ENCODE results near the gene SLC4A5.

The SLC4A5 gene

DNA sequence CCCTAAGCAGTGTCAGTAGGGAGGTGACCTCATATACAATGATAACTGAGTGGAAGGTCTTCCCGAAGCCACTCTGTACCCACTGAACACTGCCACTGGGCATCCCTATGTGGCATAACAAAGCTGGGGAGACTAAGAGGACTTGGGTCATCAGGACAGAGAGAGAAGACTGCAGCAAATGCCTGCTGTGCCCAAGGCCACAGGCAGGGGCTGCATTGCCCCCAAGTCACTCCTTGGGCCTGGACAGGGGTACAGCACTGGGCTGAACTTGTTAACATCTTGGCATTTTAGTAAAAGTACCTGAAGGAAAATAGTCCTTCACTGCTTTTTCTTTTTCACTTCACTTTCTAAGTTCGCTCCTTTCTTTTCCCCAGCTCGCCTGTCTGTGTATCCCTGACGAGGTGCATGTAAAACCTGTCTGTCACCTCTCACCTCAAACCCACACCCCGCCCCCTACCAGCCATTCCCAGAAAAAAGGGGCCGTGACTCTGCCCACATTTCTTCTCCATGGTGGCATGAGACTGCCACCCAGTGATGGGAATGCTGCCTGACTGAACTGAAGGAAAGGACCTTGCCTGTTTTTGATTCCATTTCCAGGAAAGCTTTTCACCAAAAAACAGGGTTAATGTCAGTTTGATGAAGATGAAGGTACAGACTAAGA lies 81.9 kb downstream of the SLC4A5 start:
- Histone ChIP-seq H3K4me2 (ENCODE audit: low read length) (no peak overlapping the region), H3K9me3 (ENCODE audit: control insufficient read depth, insufficient read depth, low read length) (no peaks in the 10 kb centered on the region)

DNA sequence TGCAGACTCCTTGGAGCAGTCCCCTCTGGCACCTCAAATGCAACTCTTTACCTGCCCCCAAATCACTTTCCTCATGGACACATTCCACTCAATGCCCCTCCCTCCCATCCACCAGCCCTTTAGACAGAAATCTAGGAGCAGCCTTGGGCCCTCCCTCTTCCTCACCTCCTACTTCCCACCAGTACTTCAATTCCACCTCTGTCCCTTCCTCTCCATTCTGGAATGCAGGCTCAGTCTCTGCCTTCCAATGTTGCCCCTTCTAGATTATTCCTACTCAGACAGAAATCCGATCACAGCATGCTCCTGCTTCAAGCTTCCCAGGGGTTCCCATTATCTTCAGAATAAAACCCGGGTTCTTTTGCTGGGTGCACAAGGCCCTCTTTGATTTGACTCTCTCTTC lies 82.7 kb downstream of the SLC4A5 start:
- H3F3A ChIP-seq (ENCODE audit: control insufficient read depth, insufficient read depth), result no peaks in the 10 kb centered on the region
- H3K79me2 ChIP-seq (ENCODE audit: control insufficient read depth, low read length), result no peaks in the 10 kb centered on the region
- H4K20me1 ChIP-seq (ENCODE audit: control insufficient read depth, insufficient read depth, low read depth, low read length), result no peaks in the 10 kb centered on the region
- no peaks in the 10 kb centered on the region for H3K9me3 ChIP-seq (ENCODE audit: control insufficient read depth, insufficient read depth, low read length)
- H3K27ac ChIP-seq (ENCODE audit: low read depth, low read length), result no peak overlapping the region
- H3K4me1 ChIP-seq (ENCODE audit: control insufficient read depth, low read length), result no peaks in the 10 kb centered on the region
- H3K36me3 ChIP-seq (ENCODE audit: control insufficient read depth, low read length), result no peaks in the 10 kb centered on the region
- 0 out of 2 replicates have a peak, but pooled peaks cover 5% of the 10 kb centered on the region for H3K27me3 ChIP-seq (ENCODE audit: control insufficient read depth, low read length)
- H3K9me2 ChIP-seq (replicated peaks; ENCODE audit: control insufficient read depth, low read length), result no peaks in the 10 kb centered on the region
- H3K4me2 ChIP-seq (ENCODE audit: low read length), result no peak overlapping the region
- TF ChIP-seq, protein P1, sequence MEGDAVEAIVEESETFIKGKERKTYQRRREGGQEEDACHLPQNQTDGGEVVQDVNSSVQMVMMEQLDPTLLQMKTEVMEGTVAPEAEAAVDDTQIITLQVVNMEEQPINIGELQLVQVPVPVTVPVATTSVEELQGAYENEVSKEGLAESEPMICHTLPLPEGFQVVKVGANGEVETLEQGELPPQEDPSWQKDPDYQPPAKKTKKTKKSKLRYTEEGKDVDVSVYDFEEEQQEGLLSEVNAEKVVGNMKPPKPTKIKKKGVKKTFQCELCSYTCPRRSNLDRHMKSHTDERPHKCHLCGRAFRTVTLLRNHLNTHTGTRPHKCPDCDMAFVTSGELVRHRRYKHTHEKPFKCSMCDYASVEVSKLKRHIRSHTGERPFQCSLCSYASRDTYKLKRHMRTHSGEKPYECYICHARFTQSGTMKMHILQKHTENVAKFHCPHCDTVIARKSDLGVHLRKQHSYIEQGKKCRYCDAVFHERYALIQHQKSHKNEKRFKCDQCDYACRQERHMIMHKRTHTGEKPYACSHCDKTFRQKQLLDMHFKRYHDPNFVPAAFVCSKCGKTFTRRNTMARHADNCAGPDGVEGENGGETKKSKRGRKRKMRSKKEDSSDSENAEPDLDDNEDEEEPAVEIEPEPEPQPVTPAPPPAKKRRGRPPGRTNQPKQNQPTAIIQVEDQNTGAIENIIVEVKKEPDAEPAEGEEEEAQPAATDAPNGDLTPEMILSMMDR (IDR thresholded peaks at IDR 0.05; ENCODE audit: low read depth, low read length, poor library complexity, severe bottlenecking), result no peak
- TF ChIP-seq EZH2phosphoT487 (IDR thresholded peaks at IDR 0.05; ENCODE audit: borderline replicate concordance, low read length), result no peak
- no peak overlapping the region for H3K4me3 ChIP-seq (ENCODE audit: low read length)

More for the DNA sequence above, 81.9 kb downstream of the SLC4A5 start:
- no peaks in the 10 kb centered on the region for H3K9me2 ChIP-seq (replicated peaks; ENCODE audit: control insufficient read depth, low read length)
- no peak overlapping the region for H3K4me3 ChIP-seq (ENCODE audit: low read length)
- H3K36me3 ChIP-seq (ENCODE audit: control insufficient read depth, low read length), result no peaks in the 10 kb centered on the region
- H4K20me1 ChIP-seq (ENCODE audit: control insufficient read depth, insufficient read depth, low read depth, low read length), result no peaks in the 10 kb centered on the region
- no peaks in the 10 kb centered on the region for H3F3A ChIP-seq (ENCODE audit: control insufficient read depth, insufficient read depth)
- H3K79me2 ChIP-seq (ENCODE audit: control insufficient read depth, low read length), result no peaks in the 10 kb centered on the region
- 0 out of 2 replicates have a peak, but pooled peaks cover 5% of the 10 kb centered on the region for H3K27me3 ChIP-seq (ENCODE audit: control insufficient read depth, low read length)
- TF ChIP-seq EZH2phosphoT487 (IDR thresholded peaks at IDR 0.05; ENCODE audit: borderline replicate concordance, low read length), result no peak
- TF ChIP-seq, protein P1 (IDR thresholded peaks at IDR 0.05; ENCODE audit: low read depth, low read length, poor library complexity, severe bottlenecking), result no peak
- no peaks in the 10 kb centered on the region for H3K4me1 ChIP-seq (ENCODE audit: control insufficient read depth, low read length)
- H3K27ac ChIP-seq (ENCODE audit: low read depth, low read length), result no peak overlapping the region

DNA sequence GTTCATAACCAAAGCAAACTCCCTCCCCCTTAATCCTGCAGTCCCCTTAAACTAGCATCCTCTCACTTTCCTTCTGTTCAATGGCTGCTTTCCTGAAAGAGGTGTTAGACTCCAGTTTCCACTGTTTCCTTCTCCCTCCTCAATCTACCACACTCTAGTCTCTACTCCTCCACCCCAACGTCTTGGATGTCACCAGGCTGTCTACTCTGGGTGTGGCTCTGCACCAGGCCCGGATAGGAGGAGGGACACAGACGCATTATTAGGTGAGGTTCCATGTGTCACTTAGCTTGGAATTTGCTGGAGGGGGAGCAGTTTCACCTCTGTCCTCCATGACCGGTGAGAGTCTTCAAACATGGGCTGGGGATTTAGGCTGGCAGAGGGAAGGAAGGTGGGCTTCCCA lies 83.5 kb downstream of the SLC4A5 start:
- Histone ChIP-seq H3K27me3 (ENCODE audit: control insufficient read depth, low read length) (0 out of 2 replicates have a peak, but pooled peaks cover 5% of the 10 kb centered on the region), H3K4me1 (ENCODE audit: control insufficient read depth, low read length) (no peaks in the 10 kb centered on the region), H3K4me3 (ENCODE audit: low read length) (no peak overlapping the region), H3K9me2 (replicated peaks; ENCODE audit: control insufficient read depth, low read length) (no peaks in the 10 kb centered on the region), H3K4me2 (ENCODE audit: low read length) (no peak overlapping the region), H4K20me1 (ENCODE audit: control insufficient read depth, insufficient read depth, low read depth, low read length) (no peaks in the 10 kb centered on the region), H3K9me3 (ENCODE audit: control insufficient read depth, insufficient read depth, low read length) (no peaks in the 10 kb centered on the region), H3F3A (ENCODE audit: control insufficient read depth, insufficient read depth) (no peaks in the 10 kb centered on the region), H3K36me3 (ENCODE audit: control insufficient read depth, low read length) (no peaks in the 10 kb centered on the region), H3K79me2 (ENCODE audit: control insufficient read depth, low read length) (no peaks in the 10 kb centered on the region), H3K27ac (ENCODE audit: low read depth, low read length) (no peak overlapping the region)
- TF ChIP-seq, protein P1 (IDR thresholded peaks at IDR 0.05; ENCODE audit: low read depth, low read length, poor library complexity, severe bottlenecking), result no peak
- TF ChIP-seq EZH2phosphoT487 (IDR thresholded peaks at IDR 0.05; ENCODE audit: borderline replicate concordance, low read length), result no peak

Measured in DOHH2 (cell line).